ENCODE results near the gene PABPC1L. TPM values are rescaled to one million over a fixed set of nuclear protein-coding genes. Genes with fewer than 3 reads are reported as not detected.
A peak's percentile ranks its signal among the peaks of the same experiment; 100 is the strongest.

The PABPC1L gene
- total RNA-seq, 1 experiment from 2014 or later = 90.7 TPM

DNA sequence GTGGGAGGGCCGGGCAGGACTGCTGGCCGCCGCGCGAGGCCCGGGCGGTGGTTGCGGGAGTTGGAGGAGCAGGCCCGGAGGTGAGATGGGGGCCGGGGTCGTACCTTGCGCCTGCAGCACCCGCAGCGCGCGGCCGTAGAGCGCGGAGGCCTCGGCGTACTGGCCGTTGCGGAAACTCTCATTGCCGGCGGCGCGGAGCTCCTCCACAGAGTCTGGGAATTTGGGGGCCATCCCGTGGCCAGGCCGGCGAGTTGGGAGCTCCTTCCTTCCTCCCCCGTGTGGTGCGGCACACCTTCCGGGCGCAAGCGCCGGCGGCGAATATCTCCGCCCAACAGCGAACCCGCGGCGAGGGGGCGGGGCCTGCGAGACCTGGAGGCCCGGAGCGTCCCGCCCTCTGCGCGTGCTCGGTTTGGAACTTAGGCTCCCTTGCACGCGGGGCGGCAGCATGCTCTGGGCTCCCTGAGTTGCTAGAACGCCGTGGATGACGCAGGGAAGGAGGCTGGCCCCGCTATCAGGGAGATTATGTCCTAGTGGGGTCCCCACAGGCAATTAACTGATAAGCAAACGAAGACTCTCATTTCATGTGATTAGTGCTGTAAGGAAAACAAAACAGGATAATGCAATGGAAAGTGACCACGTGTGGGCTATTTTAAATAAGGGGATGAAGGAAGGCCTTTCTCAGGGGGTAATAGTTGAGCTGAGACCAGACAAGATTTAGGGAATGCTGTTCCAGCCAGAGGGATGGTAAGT is 50.4 kb downstream of the PABPC1L start, which contains the start of gene TOMM34 (continued):
- TF ChIP-seq, protein P1, sequence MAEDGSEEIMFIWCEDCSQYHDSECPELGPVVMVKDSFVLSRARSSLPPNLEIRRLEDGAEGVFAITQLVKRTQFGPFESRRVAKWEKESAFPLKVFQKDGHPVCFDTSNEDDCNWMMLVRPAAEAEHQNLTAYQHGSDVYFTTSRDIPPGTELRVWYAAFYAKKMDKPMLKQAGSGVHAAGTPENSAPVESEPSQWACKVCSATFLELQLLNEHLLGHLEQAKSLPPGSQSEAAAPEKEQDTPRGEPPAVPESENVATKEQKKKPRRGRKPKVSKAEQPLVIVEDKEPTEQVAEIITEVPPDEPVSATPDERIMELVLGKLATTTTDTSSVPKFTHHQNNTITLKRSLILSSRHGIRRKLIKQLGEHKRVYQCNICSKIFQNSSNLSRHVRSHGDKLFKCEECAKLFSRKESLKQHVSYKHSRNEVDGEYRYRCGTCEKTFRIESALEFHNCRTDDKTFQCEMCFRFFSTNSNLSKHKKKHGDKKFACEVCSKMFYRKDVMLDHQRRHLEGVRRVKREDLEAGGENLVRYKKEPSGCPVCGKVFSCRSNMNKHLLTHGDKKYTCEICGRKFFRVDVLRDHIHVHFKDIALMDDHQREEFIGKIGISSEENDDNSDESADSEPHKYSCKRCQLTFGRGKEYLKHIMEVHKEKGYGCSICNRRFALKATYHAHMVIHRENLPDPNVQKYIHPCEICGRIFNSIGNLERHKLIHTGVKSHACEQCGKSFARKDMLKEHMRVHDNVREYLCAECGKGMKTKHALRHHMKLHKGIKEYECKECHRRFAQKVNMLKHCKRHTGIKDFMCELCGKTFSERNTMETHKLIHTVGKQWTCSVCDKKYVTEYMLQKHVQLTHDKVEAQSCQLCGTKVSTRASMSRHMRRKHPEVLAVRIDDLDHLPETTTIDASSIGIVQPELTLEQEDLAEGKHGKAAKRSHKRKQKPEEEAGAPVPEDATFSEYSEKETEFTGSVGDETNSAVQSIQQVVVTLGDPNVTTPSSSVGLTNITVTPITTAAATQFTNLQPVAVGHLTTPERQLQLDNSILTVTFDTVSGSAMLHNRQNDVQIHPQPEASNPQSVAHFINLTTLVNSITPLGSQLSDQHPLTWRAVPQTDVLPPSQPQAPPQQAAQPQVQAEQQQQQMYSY (CRISPR knock-in tag; IDR thresholded peaks at IDR 0.05) = no peak
- TF ChIP-seq ZNF138 (CRISPR knock-in tag; conservative IDR thresholded peaks at IDR 0.05) = no peak
- TF ChIP-seq KAT7 (CRISPR knock-in tag; IDR thresholded peaks at IDR 0.05; ENCODE audit: borderline replicate concordance) = no peak; the same call in 1 of the 2 replicates
- no peak for TF ChIP-seq ZNF317 (CRISPR knock-in tag; IDR thresholded peaks at IDR 0.05; ENCODE audit: borderline replicate concordance, low read depth)
- peak; percentile 60; the same call in 1 of the 2 replicates for TF ChIP-seq NFE2L1 (CRISPR knock-in tag; IDR thresholded peaks at IDR 0.05)
- TF ChIP-seq, protein P2, sequence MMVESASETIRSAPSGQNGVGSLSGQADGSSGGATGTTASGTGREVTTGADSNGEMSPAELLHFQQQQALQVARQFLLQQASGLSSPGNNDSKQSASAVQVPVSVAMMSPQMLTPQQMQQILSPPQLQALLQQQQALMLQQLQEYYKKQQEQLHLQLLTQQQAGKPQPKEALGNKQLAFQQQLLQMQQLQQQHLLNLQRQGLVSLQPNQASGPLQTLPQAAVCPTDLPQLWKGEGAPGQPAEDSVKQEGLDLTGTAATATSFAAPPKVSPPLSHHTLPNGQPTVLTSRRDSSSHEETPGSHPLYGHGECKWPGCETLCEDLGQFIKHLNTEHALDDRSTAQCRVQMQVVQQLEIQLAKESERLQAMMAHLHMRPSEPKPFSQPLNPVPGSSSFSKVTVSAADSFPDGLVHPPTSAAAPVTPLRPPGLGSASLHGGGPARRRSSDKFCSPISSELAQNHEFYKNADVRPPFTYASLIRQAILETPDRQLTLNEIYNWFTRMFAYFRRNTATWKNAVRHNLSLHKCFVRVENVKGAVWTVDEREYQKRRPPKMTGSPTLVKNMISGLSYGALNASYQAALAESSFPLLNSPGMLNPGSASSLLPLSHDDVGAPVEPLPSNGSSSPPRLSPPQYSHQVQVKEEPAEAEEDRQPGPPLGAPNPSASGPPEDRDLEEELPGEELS (CRISPR knock-in tag; IDR thresholded peaks at IDR 0.05) = no peak
- TF ChIP-seq, protein P3, sequence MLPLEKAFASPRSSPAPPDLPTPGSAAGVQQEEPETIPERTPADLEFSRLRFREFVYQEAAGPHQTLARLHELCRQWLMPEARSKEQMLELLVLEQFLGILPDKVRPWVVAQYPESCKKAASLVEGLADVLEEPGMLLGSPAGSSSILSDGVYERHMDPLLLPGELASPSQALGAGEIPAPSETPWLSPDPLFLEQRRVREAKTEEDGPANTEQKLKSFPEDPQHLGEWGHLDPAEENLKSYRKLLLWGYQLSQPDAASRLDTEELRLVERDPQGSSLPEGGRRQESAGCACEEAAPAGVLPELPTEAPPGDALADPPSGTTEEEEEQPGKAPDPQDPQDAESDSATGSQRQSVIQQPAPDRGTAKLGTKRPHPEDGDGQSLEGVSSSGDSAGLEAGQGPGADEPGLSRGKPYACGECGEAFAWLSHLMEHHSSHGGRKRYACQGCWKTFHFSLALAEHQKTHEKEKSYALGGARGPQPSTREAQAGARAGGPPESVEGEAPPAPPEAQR (CRISPR knock-in tag; IDR thresholded peaks at IDR 0.05) = no peak
- no peak for TF ChIP-seq PRRX2 (CRISPR knock-in tag; IDR thresholded peaks at IDR 0.05)

DNA sequence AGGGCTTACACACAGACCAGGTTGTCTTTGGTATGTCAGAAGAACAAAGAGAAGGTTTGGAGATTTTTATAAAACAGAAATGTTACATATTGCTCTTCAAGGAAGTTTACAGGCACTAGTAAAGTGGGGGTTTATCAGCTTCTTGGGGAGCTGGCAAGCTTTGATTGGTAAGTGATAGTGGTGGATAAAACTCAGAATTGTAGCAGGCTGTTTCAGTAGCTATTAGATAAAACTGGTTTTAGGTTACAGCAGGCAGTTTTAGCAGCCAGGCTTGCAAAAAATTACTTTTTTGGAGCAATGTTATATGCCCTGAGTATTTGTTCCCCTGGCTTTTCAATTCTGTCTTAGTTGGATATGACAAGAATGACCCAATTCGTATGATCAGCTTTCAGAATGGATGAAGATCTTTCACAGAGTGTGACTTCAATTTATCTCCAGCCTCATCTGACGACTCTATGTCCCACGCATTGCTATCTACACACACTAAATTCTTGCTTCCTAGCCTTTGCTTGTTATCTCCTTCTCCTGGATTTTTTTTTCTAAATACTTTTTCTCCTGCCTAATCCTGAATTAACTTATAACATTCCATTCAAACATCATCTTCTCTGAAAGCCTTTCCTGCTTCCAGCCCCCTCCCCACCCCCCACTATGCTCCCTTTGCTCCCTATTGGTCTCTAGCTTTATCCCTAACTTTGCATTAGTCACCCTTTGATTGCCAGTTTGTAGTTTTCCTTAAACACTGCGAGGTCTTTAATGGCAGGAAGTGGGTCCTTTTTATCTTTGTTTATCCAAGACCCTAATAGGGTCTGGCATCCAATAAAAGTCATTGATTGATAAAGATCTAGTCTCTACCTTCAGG is 51.4 kb downstream of the PABPC1L start:
- H3K27ac Mint-ChIP-seq = no peak overlapping the region
- H3K4me3 Mint-ChIP-seq = peak overlapping the region; percentile 96; the same call in 1 of the 2 replicates
- DNase-seq (ENCODE audit: low spot score) = no peak
- ATAC-seq = no peak
- H3K4me1 Mint-ChIP-seq = peaks cover 35% of the 10 kb centered on the region
- CTCF ChIA-PET = interaction anchor here (1.0 to 2.7 kb wide), 10 partner anchors 10 to 333 kb away, joined by 3 to 7 read pairs (median 4); partner anchors contain the start of genes PABPC1L and YWHAB
- H3K27me3 Mint-ChIP-seq (ENCODE audit: low read depth) = peaks cover 40% of the 10 kb centered on the region
- POLR2A ChIA-PET = interaction anchor here (0.6 kb wide), 1 partner anchor 52 kb away, joined by 3 read pairs; no protein-coding TSS in a partner anchor
- no peaks in the 10 kb centered on the region for H3K9me3 Mint-ChIP-seq
- H3K36me3 Mint-ChIP-seq = peaks cover 7% of the 10 kb centered on the region
- TF ChIP-seq, protein P4, sequence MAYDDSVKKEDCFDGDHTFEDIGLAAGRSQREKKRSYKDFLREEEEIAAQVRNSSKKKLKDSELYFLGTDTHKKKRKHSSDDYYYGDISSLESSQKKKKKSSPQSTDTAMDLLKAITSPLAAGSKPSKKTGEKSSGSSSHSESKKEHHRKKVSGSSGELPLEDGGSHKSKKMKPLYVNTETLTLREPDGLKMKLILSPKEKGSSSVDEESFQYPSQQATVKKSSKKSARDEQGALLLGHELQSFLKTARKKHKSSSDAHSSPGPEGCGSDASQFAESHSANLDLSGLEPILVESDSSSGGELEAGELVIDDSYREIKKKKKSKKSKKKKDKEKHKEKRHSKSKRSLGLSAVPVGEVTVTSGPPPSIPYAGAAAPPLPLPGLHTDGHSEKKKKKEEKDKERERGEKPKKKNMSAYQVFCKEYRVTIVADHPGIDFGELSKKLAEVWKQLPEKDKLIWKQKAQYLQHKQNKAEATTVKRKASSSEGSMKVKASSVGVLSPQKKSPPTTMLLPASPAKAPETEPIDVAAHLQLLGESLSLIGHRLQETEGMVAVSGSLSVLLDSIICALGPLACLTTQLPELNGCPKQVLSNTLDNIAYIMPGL (CRISPR knock-in tag; IDR thresholded peaks at IDR 0.05) = no peak
- TF ChIP-seq RELA (CRISPR knock-in tag; IDR thresholded peaks at IDR 0.05; ENCODE audit: borderline replicate concordance) (no peak), ZNF121 (CRISPR knock-in tag; IDR thresholded peaks at IDR 0.05) (no peak), RORB (CRISPR knock-in tag; IDR thresholded peaks at IDR 0.05) (no peak), MYBL2 (CRISPR knock-in tag; IDR thresholded peaks at IDR 0.05) (no peak), NR3C1 (CRISPR knock-in tag; conservative IDR thresholded peaks at IDR 0.05; ENCODE audit: low read depth) (no peak), NR1H2 (CRISPR knock-in tag; IDR thresholded peaks at IDR 0.05) (no peak), FOXP1 (CRISPR knock-in tag; IDR thresholded peaks at IDR 0.05; ENCODE audit: borderline replicate concordance) (no peak)
- TF ChIP-seq, protein P5, sequence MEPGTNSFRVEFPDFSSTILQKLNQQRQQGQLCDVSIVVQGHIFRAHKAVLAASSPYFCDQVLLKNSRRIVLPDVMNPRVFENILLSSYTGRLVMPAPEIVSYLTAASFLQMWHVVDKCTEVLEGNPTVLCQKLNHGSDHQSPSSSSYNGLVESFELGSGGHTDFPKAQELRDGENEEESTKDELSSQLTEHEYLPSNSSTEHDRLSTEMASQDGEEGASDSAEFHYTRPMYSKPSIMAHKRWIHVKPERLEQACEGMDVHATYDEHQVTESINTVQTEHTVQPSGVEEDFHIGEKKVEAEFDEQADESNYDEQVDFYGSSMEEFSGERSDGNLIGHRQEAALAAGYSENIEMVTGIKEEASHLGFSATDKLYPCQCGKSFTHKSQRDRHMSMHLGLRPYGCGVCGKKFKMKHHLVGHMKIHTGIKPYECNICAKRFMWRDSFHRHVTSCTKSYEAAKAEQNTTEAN (CRISPR knock-in tag; IDR thresholded peaks at IDR 0.05) = no peak
- TF ChIP-seq, protein P6, sequence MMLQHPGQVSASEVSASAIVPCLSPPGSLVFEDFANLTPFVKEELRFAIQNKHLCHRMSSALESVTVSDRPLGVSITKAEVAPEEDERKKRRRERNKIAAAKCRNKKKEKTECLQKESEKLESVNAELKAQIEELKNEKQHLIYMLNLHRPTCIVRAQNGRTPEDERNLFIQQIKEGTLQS (CRISPR knock-in tag; conservative IDR thresholded peaks at IDR 0.05) = no peak
- TF ChIP-seq, protein P1 (CRISPR knock-in tag; IDR thresholded peaks at IDR 0.05) = no peak

Measured in WTC11 (cell line).